GM18867 (cell line): ENCODE results near the gene SGPP1.
A peak's percentile ranks its signal among the peaks of the same experiment; 100 is the strongest.
"Not testable (repeated sequence)": the region's sequence is repeated elsewhere in the genome, so short reads cannot be mapped to it uniquely, and the experiment has no call there.

Experiments
- ATAC-seq: cut with Tn5 transposase; IDR thresholded peaks from one replicate; pipeline ENCODE4 v1.9.1; 2021; ENCODE audit warnings: mild to moderate bottlenecking, moderate library complexity; ENCODE audit not compliant: unreplicated experiment

The SGPP1 gene, protein sequence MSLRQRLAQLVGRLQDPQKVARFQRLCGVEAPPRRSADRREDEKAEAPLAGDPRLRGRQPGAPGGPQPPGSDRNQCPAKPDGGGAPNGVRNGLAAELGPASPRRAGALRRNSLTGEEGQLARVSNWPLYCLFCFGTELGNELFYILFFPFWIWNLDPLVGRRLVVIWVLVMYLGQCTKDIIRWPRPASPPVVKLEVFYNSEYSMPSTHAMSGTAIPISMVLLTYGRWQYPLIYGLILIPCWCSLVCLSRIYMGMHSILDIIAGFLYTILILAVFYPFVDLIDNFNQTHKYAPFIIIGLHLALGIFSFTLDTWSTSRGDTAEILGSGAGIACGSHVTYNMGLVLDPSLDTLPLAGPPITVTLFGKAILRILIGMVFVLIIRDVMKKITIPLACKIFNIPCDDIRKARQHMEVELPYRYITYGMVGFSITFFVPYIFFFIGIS

DNA sequence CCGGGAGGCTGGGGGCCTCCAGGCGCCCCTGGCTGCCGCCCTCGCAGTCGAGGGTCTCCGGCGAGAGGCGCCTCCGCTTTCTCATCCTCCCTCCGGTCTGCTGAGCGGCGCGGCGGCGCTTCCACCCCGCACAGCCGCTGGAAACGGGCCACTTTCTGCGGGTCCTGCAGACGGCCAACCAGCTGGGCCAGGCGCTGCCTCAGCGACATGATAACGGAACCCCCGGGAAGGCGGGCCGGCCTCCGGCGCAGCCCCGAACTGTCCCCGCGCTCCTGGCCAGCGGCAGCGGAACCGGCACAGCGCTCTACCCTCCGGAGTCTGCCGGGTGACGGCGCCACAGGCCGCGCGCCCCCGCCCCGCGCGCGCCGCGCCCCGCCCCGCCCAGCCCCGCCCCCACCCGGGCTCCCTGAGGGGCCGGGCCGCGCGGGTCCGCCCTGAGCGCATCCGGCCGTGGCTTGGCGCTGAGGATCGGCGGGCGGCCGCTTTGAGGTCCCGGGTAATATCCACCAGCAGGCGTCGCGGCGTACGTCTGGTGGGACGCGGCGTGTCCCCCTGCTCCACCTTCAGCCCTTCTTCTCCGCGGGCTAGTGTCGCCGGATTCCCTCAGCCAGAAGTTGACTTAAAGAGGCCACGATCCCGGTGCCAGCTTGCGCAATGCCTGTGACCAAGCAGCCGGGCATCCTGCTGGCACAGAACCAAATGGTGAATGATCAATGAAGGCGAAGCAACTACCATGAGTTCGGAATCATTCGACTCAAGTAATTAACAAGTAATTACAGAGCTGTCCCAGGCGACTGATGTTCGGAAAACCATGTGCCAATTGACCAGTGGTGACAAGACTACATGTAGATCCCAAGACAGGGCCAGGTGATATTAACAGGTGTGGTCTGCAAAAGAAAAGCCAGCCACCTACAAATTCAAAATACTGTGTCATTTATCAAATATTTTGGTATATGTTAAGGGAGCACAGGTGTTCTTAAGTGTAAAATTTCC, at the start of gene SGPP1:
Gene SGPP1, minus strand, starts transcription at position 330 of the 993 bp plus-strand sequence. Its CDS starts 121 bp downstream, at position 209.
- ATAC-seq = peak; percentile 83

DNA sequence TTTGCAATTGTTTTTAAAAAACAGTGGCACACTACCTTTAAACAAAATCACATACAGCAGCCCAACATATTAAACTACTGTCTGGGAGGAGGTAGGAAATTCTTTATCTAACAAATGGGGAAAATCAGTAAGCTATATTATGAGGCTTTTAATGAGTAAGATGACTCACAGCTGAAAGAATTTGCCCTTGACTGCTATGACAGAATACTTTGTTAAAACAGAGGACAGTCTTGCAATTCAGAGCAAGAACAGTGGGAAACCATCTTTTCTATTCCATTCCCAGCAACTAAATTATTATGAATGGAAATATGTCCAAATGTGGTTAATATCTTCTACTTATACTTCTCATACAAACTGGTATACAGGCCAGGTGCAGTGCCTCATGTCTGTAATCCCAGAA, 49.2 kb upstream of the SGPP1 start:
- ATAC-seq = no peak

DNA sequence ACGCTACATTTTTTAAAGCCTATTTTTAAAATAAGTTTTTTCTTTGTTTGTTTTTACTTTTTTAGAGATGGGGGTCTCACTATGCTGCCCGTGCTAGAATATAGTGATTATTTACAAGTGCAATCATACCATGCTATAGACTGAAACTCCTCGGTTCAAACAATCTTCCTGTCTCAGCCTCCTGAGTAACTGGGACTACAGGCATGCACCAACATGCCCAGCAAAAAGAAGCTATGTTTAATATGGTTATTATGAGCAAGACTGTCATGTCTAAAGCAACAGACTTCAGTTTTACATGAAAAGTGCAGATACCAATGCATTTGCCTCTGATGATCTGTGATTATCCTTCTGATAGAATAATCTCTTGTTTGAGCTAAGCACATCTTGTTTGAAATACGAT, 45.6 kb upstream of the SGPP1 start:
- ATAC-seq = no peak

DNA sequence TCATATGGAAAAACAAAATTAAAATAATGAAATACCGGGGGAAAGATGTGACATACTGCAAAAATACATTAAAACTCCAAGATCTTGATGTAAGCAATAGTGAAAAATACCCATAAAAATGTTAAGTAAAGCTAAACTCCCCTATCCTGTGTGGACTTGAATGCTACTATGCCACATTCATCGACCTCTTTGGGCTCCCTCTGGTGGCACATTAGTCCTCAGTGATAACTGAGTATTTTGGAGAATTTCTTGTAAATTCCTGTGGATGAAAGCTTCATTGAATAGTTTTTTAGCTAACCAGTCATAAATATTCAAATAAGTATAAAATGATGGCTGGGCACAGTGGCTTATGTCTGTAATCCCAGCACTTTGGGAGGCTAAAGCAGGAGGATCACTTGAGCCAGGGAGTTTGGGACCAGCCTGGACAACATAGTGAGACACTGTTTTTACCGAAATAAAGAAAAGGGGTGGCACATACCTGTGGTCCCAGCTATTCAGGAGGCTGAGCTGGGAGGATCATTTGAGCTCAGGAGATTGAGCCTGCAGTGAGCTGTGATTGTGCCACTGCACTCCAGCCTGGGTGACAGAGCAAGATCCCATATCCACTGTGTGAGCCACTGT, 42.4 kb upstream of the SGPP1 start:
- peak; percentile 56 for ATAC-seq

DNA sequence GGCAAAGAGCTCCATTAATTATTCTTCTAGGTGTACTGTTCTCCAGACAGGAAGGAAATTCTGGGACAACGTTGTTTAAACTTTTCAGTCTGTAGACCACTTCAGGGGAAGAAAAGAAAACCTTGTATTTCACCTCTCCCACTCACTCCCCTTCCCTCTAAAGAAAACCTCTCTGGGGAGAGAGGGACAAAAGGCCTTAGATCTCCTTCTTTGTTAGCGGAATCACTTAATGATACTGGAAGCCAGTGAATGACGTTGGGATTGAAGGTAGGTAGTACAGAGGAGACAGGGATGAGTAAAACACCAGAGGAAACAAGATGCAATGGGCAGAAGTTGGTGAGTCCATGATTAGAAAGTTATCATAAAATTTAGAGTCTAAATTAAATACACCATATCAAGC, 38.7 kb upstream of the SGPP1 start:
- ATAC-seq = no peak

DNA sequence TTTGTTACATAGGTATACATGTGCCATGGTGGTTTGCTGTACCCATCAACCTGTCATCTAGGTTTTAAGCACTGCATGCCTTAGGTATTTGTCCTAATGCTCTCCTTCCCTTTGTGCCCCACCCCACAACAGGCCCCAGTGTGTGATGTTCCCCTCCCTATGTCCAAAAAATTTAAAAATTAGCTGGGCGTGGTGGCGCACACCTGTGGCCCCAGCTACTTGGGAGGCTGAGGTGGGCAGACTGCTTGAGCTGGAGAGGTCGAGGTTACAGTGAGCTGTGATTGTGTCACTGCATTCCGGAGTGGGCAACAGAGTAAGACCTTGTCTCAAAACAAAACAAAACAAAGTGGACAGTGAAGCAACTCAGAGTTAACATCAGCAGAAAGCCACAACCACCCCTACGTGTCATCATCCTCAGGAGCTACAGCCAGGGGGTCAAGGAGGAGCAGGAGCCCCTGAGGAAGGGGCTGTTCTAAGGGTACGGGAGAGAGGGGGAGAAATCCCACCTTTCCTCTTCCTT, 36.8 kb upstream of the SGPP1 start:
- no peak for ATAC-seq

DNA sequence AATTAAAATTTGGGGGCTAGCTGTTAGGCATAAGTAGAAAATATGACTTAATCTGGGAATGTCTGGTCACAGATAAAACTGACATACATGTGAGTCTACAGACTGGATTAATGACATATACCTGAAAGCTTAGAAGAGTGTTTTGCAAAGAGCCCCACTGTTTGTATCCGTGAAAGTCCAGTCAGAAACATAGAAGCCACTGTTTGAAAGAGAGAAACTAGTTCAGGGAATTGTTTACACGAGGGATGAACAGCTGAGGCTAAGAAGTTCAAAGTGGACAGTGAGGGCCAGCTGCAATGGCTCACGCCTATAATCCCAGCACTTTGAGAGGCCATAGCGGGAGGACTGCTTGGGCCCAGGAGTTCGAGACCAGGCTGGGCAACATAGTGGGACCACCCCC, 36.2 kb upstream of the SGPP1 start:
- no peak for ATAC-seq

DNA sequence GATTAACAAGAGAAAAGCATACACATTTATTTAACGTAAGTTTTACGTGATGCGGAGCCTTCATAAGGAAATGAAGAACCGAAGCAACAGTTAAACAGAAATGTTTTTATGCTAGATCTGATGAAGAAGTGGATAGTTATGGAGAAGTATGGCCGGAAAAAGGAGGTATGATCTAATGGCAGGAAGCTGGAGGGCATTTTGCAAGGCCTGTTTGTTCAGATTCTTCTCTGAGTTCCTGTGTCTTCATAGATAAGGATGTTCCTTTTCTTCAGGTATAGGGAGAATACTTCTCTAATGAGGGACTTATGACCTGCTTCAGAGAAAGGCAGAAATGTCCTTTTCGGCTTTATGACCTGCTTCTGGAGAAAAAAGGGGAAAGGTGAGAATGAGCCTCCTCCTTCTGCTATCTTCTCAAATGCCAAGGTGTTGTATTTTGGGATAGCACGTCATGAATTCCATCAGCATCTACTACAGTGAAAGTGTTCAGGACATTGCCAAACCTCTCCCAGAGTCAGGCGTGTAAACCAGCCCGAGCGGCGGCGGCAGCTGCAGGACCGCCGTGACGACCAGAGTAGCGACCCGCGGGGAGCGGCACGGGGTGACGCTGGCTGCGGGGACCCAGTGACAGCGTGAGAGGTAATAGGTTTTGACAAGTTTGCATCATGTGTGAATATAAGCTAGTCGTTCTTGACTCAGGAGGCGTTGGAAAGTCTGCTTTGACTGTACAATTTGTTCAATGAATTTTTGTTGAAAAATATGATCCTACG, 33.7 kb upstream of the SGPP1 start:
- no peak for ATAC-seq

DNA sequence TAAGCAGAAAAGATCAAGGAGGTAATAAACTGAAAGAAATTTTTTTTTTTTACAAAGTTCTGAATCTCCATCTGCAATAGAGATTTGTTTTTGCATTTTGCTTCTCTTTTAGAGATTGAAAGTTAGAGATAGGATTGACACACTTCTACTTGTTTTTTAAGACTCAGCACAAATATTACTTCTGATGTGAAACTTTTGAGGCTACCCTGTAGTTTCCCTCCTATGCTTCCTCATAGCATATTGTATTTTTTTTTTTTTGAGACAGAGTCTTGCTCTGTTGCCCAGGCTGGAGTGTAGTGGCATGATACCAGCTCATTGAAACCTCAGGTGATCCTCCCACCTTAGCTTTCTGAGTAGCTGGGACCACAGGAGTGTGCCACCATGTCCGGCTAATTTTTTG, 32.1 kb upstream of the SGPP1 start:
- ATAC-seq = peak; percentile 73

DNA sequence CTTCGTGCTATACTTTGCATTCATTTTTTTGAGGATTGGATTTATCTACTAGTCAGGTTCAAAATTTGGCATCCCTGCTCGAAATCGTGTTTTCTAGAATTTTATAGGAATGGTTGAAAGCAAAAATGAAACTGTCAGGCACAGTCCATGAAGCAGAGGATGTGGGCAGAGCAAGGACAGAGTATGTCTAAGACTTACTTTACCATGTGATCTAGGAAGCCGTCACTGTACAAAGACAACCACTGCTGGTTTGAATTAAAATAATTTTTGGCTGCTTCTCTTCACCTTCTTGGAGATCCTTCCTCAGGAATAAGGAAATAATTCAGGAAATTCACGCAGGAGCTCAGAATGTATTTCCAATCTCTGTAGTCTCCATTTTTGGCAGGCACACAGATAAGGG, 31.6 kb upstream of the SGPP1 start:
- peak; percentile 78 for ATAC-seq

DNA sequence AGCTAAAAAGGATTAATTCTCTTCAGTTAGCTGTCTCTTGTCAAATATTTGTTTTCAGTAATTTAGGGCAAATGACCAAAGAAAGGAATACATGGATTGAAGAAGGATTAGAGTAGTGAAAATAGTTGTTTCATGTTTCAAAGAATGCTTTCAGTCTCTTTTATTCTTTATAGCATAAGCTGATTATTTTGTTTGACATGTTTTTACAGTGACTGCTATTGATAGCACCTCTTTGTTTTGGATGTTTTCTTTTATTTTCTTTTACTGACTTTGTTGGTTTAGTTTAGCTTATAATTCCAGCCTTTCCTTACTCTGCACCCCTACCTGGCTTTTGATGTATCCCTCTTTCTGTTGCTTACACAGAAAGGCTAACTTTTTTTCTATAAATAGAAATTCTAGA, 29.3 kb upstream of the SGPP1 start:
- ATAC-seq = no peak

DNA sequence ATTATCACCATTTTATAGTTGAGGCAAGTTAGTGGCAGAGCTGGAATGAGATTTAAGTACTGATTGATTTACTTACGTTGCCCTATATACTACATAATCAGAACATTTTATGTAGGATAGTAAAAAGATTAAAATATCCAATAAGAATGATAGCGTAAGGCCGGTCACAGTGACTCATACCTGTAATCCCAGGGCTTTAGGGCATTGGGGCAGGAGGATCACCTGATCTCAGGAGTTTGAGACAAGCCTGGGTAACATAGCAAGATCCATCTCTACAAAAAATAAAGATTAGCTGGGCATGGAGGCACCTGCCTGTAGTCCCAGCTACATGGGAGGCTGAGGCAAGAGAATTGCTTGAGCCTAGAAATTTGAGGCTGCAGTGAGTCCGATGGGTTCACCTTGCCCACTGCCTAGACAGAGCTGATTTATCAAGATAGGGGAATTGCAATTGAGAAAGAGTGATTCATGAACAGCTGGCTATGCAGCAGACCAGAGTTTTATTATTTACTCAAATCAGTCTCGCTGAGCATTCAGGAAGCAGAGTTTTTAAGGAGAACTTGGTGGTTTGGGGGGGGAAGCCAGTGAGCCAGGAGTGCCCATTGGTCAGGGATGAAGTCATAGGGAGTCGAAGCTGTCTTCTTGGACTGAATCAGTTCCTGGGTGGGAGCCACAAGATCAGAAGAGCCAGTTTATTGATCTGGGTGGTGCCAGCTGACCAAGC, 24.7 kb upstream of the SGPP1 start:
- no peak for ATAC-seq

DNA sequence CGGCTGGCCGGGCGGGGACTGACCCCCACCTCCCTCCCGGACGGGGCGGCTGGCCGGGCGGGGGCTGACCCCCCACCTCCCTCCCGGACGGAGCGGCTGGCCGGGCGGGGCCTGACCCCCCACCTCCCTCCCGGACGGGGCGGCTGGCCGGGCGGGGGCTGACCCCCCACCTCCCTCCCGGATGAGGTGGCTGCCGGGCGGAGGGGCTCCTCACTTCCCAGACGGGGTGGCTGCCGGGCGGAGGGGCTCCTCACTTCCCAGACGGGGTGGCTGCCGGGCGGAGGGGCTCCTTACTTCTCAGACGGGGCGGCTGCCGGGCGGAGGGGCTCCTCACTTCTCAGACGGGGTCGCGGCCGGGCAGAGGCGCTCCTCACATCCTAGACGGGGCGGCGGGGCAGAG, 23.2 kb upstream of the SGPP1 start:
- ATAC-seq = not testable (repeated sequence)

DNA sequence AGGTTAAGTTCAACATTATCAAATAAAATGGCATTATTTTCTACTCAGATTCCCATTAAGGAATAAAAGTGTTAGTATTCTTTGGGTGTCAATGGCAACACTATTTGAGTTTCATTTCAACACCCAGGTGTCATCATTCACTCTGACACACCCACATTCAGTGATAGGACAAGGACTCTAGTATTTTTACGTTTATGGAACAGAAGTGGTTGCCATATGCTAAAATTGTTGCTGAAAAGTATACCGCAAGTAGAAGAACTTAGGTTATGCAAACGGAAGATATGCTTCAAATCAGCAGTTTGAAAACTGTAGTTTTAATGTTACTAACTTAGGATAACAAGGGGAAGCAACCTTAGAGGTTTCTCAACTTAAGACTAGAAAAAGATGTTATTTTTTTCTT, 20.0 kb upstream of the SGPP1 start:
- ATAC-seq = peak; percentile 30

DNA sequence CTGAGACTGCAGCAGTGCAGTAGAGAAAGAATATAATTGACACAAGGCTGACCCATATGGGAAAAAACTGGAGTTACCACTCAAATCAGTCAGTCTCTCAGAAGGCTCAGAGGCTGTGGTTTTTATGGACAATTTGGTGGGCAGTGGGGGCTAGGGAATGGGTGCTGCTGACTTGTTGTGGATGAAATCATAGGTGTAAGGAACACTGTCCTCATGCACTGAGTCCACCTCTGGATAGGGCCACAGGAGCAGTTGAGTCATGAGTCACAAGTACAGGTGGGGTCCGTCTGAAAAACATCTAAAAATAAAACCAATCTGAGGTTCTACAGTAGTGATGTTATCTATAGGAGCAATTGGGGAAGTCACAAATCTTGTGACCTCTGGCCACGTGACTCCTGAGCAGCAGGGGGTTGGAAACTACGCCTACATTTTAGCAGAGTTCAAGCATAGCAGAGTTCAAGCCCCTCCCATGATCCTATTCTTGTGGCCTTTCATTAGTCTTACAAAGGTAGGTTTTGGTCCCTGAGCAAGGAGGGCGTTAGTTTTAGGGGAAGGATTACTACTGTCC, 18.1 kb upstream of the SGPP1 start:
- peak; percentile 50 for ATAC-seq

DNA sequence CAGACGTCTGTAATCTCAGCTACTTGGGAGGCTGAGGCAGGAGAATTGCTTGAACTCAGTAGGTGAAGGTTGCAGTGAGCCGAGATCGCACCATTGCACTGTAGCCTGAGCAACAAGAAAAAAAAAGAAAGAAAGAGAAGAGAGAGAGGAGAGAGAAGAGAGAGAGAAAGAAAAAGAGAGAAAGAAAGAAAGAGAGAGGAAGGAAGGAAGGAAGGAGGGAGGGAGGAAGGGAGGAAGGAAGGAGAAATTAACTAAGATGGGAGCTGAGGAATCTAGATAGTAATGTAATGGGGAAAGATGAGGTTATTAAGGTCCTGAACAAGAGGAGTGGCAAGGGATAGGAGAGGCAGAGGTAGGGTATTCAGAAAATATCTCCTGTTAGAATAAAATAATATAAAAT, 17.4 kb upstream of the SGPP1 start:
- ATAC-seq = no peak

DNA sequence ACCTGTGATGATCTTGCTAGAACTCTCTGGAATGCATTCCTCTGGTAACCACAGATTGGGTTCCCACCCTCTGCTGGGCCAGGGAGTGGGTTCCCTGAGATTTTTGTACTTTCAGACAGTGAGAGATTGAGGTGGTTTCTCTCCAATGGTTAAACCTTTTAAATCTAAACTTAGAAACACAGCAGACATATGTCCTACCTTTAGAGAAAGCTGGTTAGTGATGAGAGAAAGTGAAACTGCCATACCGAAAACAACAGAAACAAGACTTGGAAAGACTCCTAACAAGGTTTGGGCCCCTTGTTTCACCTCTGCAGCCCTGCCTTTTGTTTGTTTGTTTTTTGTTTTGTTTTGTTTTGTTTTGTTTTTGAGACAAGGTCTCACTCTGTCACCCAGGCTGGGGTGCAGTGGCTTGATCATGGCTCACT, 9.7 kb upstream of the SGPP1 start:
- peak; percentile 92 for ATAC-seq

DNA sequence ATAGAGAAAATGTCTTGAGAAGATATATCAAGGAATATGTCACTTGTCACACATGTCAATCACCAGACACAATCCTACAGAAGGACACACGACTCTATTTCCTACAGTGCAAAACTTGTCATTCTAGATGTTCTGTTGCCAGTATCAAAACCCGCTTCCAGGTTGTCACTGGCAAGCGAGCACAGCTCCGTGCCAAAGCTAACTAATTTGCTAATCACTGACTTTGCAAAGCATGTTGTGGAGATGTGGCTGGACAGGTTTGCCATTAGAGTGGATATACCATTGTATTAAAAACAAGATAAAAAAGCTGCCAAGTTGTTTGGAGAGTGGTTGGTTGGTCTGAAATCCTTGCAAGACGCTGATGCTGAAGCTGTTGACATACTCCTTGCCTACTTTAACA, 7.9 kb upstream of the SGPP1 start:
- ATAC-seq = no peak

DNA sequence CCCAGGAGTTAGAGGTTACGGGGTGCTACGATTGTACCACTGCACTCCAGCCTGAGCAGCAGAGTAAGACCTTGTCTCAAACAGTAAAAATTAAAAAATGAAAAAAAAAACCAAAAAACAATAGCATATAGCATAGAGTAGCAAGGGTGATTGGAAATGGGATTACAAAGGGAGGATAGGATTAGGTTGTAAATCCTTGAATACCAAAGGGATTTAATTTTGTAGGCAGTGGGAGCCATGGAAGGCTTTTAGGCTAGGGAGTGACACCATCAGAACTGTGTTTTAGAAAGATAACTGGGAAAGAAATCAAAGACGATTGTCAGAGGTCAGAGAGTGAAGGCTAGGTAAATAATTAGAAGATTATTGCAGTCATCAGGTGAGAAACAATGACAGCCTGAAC, 2.8 kb upstream of the SGPP1 start:
- ATAC-seq = no peak
